C4-2B (cell line): Measurements from ENCODE around the gene BMERB1.

Experiments
- ZFX ChIP-seq: fragments of 450-650 bp; IDR thresholded peaks from 2 replicates; pipeline ENCODE4 v1.6.1; 2017
- TF ChIP-seq, protein P1 (sequence below): fragments of 450-650 bp; conservative IDR thresholded peaks from 2 replicates; pipeline ENCODE4 v1.5.1; 2017; ENCODE audit warnings: mild to moderate bottlenecking

DNA sequence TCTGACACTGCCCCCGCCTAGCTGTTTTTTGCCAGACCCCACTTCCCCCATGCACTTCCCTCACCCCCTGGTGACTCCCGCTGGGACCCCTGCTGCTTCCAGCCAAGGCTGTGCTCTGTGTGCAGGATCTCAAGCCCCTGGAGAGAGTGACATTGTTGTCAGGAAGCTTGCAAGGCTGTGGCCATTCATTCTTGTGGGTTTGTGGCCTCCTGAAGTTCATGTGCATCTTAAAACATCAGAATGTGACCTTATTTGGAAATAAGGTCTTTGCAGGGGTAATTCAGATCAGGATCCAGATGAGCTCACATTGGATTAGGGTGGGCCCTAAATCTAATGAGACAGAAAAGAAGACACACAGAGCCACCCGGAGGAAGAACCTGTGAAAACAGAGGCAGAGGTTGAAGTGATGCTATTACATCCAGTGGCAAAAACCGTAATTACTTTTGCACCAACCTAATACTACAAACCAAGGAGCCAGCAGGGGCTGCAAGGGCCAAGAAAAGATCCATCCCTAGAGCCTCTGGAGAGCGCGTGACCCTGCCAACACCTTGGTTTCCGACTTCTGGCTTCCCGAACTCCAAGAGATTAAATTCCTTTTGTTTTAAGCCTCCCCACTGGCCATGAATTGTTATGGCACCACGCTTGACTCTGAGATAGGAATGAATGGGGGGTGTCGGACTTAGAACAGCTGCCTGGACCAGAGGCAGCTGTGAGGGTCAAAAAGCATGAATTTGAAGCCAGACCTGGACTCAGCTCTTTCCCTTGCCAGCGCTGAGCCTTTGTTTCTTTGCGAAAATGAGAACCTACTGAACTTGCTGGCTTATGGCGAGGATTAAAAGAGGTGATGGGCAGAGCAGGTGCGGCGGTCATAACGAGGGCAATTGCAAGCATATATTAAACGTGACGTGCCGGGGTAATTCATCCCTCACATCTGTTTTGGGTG is 75.5 kb downstream of the BMERB1 start:
- TF ChIP-seq, protein P1, sequence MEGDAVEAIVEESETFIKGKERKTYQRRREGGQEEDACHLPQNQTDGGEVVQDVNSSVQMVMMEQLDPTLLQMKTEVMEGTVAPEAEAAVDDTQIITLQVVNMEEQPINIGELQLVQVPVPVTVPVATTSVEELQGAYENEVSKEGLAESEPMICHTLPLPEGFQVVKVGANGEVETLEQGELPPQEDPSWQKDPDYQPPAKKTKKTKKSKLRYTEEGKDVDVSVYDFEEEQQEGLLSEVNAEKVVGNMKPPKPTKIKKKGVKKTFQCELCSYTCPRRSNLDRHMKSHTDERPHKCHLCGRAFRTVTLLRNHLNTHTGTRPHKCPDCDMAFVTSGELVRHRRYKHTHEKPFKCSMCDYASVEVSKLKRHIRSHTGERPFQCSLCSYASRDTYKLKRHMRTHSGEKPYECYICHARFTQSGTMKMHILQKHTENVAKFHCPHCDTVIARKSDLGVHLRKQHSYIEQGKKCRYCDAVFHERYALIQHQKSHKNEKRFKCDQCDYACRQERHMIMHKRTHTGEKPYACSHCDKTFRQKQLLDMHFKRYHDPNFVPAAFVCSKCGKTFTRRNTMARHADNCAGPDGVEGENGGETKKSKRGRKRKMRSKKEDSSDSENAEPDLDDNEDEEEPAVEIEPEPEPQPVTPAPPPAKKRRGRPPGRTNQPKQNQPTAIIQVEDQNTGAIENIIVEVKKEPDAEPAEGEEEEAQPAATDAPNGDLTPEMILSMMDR: no peak
- TF ChIP-seq ZFX: no peak
